GM12864 (cell line): ENCODE results near the gene MPP3.

Source experiments
- DNase-seq: peaks from one replicate; pipeline ENCODE4 v3.0.0-alpha.2; 2011; ENCODE audit warnings: low read depth
- H3K4me3 ChIP-seq: 2 replicates; pipeline ENCODE4 v1.5.1; 2011; ENCODE audit warnings: mild to moderate bottlenecking, low read depth, low read length, control low read depth
- CTCF ChIP-seq: IDR thresholded peaks from 2 replicates; pipeline ENCODE4 v1.5.1; 2011; ENCODE audit warnings: low read depth, mild to moderate bottlenecking, moderate library complexity, low read length, control low read depth, inconsistent platforms; ENCODE audit errors: missing control alignments

MPP3 gene

GRCh38 chr17:43832168-43832975 is 574 bp downstream of the MPP3 start:
- no peak for TF ChIP-seq CTCF
- no peak for DNase-seq
- H3K4me3 ChIP-seq: no peak overlapping the region

GRCh38 chr17:43831633-43832032 is 1.3 kb downstream of the MPP3 start:
- no peak for DNase-seq
- no peak for TF ChIP-seq CTCF
- no peak overlapping the region for H3K4me3 ChIP-seq

GRCh38 chr17:43830510-43831140 is 2.3 kb downstream of the MPP3 start:
- no peak overlapping the region for H3K4me3 ChIP-seq
- DNase-seq: no peak
- TF ChIP-seq CTCF: no peak

GRCh38 chr17:43829738-43830137 is 3.2 kb downstream of the MPP3 start:
- TF ChIP-seq CTCF: no peak
- H3K4me3 ChIP-seq: no peak overlapping the region
- DNase-seq: no peak

GRCh38 chr17:43827596-43827995 is 5.3 kb downstream of the MPP3 start:
- no peak overlapping the region for H3K4me3 ChIP-seq
- no peak for DNase-seq
- no peak for TF ChIP-seq CTCF

GRCh38 chr17:43826206-43826605 is 6.7 kb downstream of the MPP3 start:
- no peak for DNase-seq
- no peak for TF ChIP-seq CTCF
- no peak overlapping the region for H3K4me3 ChIP-seq
